ENCODE results near the gene FOLR3. TPM values are rescaled to one million over a fixed set of nuclear protein-coding genes. Genes with fewer than 3 reads are reported as not detected.

Gene FOLR3
- total RNA-seq, 1 donor from 2014 or later: not detected

DNA sequence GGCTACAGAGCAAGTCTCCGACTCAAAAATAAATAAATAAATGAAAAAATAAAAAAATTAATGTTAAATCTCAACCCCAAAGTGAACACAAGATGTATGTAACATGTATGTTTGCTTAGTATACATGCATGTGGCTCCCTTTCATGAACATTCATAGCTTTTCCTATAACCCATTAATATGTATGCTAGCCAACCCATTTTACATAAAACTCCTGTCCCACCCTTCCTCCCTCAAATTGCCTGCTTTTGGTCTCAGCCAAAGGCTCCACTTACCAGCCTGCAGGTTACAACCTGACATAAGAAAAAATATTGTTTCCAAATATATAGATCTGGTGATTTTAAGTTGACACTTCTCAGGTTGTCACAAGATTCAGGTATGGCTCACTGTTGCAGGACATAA lies 52.7 kb downstream of the FOLR3 start:
- TF ChIP-seq, protein P1, sequence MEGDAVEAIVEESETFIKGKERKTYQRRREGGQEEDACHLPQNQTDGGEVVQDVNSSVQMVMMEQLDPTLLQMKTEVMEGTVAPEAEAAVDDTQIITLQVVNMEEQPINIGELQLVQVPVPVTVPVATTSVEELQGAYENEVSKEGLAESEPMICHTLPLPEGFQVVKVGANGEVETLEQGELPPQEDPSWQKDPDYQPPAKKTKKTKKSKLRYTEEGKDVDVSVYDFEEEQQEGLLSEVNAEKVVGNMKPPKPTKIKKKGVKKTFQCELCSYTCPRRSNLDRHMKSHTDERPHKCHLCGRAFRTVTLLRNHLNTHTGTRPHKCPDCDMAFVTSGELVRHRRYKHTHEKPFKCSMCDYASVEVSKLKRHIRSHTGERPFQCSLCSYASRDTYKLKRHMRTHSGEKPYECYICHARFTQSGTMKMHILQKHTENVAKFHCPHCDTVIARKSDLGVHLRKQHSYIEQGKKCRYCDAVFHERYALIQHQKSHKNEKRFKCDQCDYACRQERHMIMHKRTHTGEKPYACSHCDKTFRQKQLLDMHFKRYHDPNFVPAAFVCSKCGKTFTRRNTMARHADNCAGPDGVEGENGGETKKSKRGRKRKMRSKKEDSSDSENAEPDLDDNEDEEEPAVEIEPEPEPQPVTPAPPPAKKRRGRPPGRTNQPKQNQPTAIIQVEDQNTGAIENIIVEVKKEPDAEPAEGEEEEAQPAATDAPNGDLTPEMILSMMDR (conservative IDR thresholded peaks at IDR 0.05): no peak
- H3K27ac Mint-ChIP-seq: no peak overlapping the region
- no peak for DNase-seq (ENCODE audit: extremely low spot score, unreplicated experiment)
- H3K4me3 Mint-ChIP-seq: no peak overlapping the region
- H3K36me3 Mint-ChIP-seq: no peaks in the 10 kb centered on the region
- peaks cover 4% of the 10 kb centered on the region for H3K9me3 Mint-ChIP-seq
- H3K27me3 Mint-ChIP-seq: no peaks in the 10 kb centered on the region
- peaks cover 25% of the 10 kb centered on the region for H3K4me1 Mint-ChIP-seq (ENCODE audit: unreplicated experiment)

Other genes starting within 250 kb of the FOLR3 start
- 9.7 and 15.6 TPM in 2 replicates for gene XNDC1N, start 207.1 kb upstream of the FOLR3 start, total RNA-seq (ENCODE audit: low replicate concordance)
- gene RNF121, start 206.7 kb upstream of the FOLR3 start, total RNA-seq (ENCODE audit: low replicate concordance): 44.3 and 49.7 TPM in 2 replicates
- 10.6 and 15.7 TPM in 2 replicates for gene IL18BP, start 136.8 kb upstream of the FOLR3 start, total RNA-seq (ENCODE audit: low replicate concordance)
- 183 and 225 TPM in 2 replicates for gene NUMA1, start 55.2 kb upstream of the FOLR3 start, total RNA-seq (ENCODE audit: low replicate concordance)
- gene LRRC51, start 54.9 kb upstream of the FOLR3 start, total RNA-seq (ENCODE audit: low replicate concordance): 7.9 and 14.7 TPM in 2 replicates
- gene LAMTOR1, start 32.4 kb upstream of the FOLR3 start, total RNA-seq (ENCODE audit: low replicate concordance): 73.0 and 93.8 TPM in 2 replicates
- gene TOMT, start 29.8 kb upstream of the FOLR3 start, total RNA-seq (ENCODE audit: low replicate concordance): not detected in 2 replicates
- 45.5 and 47.9 TPM in 2 replicates for gene ANAPC15, start 23.0 kb upstream of the FOLR3 start, total RNA-seq (ENCODE audit: low replicate concordance)
- gene FOLR1, start 56.4 kb downstream of the FOLR3 start, total RNA-seq (ENCODE audit: low replicate concordance): 2.7 and 6.7 TPM in 2 replicates
- not detected in 2 replicates for gene FOLR2, start 81.1 kb downstream of the FOLR3 start, total RNA-seq (ENCODE audit: low replicate concordance)
- gene INPPL1, start 89.0 kb downstream of the FOLR3 start, total RNA-seq (ENCODE audit: low replicate concordance): 179 and 231 TPM in 2 replicates
- 2.8 and 3.0 TPM in 2 replicates for gene PHOX2A, start 108.5 kb downstream of the FOLR3 start, total RNA-seq (ENCODE audit: low replicate concordance)